Chondrocyte (in vitro differentiated cells): ENCODE measurements around the gene TRPV6. TPM values are rescaled to one million over a fixed set of nuclear protein-coding genes. Genes with fewer than 3 reads are reported as not detected.

ENCODE experiments used
- DNase-seq: peaks from one replicate; pipeline ENCODE4 v3.0.0; 2021; ENCODE audit warnings: mixed read lengths, low spot score
- H3K27ac Mint-ChIP-seq: one replicate; pipeline ENCODE4 v1.8.0; 2021; ENCODE audit warnings: mild to moderate bottlenecking, moderate library complexity, mixed read lengths; ENCODE audit not compliant: unreplicated experiment
- H3K27me3 Mint-ChIP-seq: 2 replicates; pipeline ENCODE4 v1.8.0; 2021; ENCODE audit warnings: low read depth, mixed read lengths
- H3K36me3 Mint-ChIP-seq: 2 replicates; pipeline ENCODE4 v1.8.0; 2021; ENCODE audit warnings: low read depth, mixed read lengths
- H3K4me1 Mint-ChIP-seq: 2 replicates; pipeline ENCODE4 v1.8.0; 2021; ENCODE audit warnings: low read depth, mild to moderate bottlenecking, mixed read lengths
- H3K4me3 Mint-ChIP-seq: one replicate; pipeline ENCODE4 v1.8.0; 2021; ENCODE audit warnings: mild to moderate bottlenecking, moderate library complexity, mixed read lengths; ENCODE audit not compliant: unreplicated experiment
- H3K9me3 Mint-ChIP-seq: 2 replicates; pipeline ENCODE4 v1.8.0; 2021; ENCODE audit warnings: low read depth, mixed read lengths
- total RNA-seq: library from RNA; stranded (reverse); gene quantifications from 3 replicates; pipeline ENCODE4 v1.2.1, GENCODE V29; 2021
- TF ChIP-seq, protein P1 (sequence below): fragments of 200-600 bp; sonication (generic); IDR thresholded peaks from 2 replicates; pipeline ENCODE4 v1.5.0; 2021; ENCODE audit warnings: antibody characterized with exemption, mild to moderate bottlenecking, moderate library complexity

Gene TRPV6
- total RNA-seq, 1 donor from 2014 or later: not detected

DNA sequence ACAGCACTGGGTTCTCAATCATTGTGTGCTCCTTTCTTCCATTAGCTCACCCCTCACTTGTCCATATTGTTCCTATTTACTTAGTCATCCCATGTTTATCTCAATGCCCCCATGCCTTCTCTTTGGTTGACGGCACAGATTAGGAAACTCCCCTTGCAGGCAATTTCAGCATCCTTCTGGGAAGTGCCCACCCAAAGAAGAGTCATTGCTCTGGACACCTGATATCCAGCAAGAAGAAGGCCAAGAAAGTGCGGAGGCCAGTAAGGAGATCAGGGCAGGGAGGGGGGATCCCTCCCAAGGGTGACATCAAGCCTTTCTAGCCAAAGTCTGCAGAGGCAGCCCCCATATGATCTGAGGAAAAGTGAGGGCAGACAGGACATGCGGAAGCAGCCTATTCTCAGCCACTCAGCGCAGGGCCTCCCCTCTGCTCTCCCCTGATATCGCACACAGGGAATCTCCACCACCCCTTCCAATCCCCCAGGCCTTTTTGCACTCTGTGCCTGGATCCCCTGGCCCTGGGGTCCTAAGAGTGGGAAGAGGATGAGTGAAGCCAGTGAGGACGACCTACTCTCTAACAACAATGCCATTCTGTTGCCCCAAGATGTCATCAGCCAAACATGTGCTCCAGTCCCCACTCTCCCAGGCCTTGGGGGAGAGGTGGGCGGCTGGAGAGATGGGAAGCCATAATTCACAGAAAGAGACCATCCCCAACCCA lies 1.8 kb downstream of the TRPV6 start:
- Mint-ChIP-seq H3K27ac (no peak overlapping the region), H3K27me3 (peaks cover 31% of the 10 kb centered on the region), H3K36me3 (no peaks in the 10 kb centered on the region), H3K4me1 (no peaks in the 10 kb centered on the region), H3K9me3 (no peaks in the 10 kb centered on the region), H3K4me3 (no peak overlapping the region)
- DNase-seq: peak; percentile 43
- TF ChIP-seq, protein P1, sequence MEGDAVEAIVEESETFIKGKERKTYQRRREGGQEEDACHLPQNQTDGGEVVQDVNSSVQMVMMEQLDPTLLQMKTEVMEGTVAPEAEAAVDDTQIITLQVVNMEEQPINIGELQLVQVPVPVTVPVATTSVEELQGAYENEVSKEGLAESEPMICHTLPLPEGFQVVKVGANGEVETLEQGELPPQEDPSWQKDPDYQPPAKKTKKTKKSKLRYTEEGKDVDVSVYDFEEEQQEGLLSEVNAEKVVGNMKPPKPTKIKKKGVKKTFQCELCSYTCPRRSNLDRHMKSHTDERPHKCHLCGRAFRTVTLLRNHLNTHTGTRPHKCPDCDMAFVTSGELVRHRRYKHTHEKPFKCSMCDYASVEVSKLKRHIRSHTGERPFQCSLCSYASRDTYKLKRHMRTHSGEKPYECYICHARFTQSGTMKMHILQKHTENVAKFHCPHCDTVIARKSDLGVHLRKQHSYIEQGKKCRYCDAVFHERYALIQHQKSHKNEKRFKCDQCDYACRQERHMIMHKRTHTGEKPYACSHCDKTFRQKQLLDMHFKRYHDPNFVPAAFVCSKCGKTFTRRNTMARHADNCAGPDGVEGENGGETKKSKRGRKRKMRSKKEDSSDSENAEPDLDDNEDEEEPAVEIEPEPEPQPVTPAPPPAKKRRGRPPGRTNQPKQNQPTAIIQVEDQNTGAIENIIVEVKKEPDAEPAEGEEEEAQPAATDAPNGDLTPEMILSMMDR: no peak

DNA sequence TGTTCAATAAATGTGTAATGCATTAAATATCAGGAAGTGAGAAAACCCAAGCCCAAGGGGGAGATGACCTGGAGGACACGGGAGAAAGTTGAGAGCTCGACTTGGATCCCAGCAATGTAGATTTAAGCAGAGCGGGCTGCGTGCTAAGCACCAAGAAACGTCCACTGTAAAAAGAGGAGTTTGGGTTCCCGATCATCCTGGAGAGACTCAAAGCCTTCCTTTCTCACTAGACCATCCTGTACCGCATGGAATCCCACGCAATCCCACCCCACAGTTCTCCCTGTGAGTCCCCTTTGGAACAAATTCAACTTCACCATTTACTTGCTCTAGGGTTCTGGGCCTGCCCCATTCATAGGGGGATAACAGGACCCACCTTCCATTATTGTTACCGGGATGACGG lies 2.4 kb downstream of the TRPV6 start:
- Mint-ChIP-seq H3K4me3 (no peak overlapping the region), H3K27me3 (peaks cover 31% of the 10 kb centered on the region), H3K9me3 (no peaks in the 10 kb centered on the region), H3K4me1 (no peaks in the 10 kb centered on the region), H3K36me3 (no peaks in the 10 kb centered on the region), H3K27ac (no peak overlapping the region)
- TF ChIP-seq, protein P1: no peak
- DNase-seq: no peak

DNA sequence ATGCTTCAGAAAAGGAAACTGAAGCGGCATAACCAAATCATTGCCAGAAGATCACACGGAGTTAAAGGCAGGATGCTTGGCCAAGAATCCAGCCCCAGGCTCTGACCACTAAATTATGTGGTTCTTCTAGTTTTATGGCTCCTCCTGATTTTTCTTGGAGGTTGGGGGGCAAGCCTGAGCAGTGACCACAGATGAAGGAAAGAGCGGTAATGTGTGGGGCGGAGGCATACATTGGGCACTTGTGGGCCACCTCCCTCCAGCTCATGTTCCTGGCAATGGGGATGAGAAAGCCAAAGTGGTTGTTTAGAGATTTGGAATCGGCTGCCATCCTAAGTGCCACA lies 3.2 kb downstream of the TRPV6 start:
- no peaks in the 10 kb centered on the region for H3K36me3 Mint-ChIP-seq
- TF ChIP-seq, protein P1: no peak
- no peaks in the 10 kb centered on the region for H3K9me3 Mint-ChIP-seq
- no peak for DNase-seq
- H3K4me3 Mint-ChIP-seq: no peak overlapping the region
- H3K27ac Mint-ChIP-seq: no peak overlapping the region
- H3K27me3 Mint-ChIP-seq: peaks cover 32% of the 10 kb centered on the region
- no peaks in the 10 kb centered on the region for H3K4me1 Mint-ChIP-seq

DNA sequence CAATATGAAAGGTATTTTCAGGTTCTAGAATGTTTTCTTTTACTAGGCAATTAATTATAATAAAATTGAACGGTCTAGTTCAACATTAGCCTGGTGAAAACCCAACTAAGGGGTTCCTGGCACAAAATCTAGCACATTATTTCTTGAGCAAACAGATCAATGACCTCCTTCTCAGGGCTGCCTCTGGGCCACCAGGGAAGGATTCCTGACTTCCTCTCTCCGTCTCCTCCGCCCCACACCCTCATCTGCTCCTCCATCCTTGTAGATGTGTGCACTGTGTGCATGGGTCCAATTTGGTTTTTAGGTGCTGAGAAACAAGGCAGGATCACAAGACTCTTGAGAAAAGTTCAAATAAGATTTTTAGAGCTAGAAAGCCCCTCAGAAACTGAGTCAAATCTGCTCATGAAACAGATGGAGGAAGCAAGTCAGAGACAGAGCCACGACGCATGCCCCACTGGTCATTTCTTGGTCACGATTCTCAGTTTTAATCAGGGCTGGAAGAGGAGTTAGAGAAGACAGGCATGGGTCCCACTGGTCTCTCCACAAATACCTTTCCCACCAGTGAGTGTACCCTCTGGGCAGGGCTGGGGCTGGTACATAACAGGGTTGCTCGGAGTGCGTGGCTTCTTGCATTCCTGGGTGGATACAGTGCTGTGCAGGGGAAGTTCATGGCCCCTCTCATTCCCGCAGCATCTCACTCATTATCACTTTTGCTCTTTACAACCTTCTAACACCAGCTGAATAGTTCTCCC lies 3.8 kb downstream of the TRPV6 start:
- TF ChIP-seq, protein P1: no peak
- no peaks in the 10 kb centered on the region for H3K9me3 Mint-ChIP-seq

DNA sequence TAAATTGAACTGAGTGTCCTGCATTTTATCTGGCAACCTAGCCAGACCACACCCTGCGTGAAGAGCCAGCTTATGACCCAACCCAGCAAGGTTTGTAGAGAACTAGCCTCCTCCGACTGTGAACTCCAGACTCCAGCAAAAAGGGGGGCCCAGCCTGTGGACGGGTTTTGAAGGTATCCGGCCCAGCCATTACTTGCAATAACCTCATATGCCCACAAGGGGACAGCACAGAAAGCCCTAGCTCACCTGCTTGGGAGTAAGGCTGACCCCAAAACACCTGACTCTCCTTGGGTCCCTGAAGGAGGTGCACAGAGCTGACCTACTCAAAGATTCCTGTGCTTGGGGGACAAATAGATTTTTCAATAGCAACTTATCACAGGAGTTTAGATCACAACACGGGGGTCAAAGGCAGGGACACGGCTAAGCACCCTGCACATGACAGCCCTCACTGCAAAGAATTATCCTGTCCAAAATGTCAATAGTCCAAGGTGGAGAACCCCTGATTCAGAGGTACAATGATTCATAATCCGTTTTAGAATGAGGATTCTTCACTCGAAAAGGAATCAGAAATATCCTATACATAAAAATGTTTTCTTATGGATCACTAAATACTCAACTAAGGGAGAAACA lies 4.6 kb downstream of the TRPV6 start:
- peaks cover 31% of the 10 kb centered on the region for H3K27me3 Mint-ChIP-seq
- TF ChIP-seq, protein P1: peak; percentile 70
- DNase-seq: no peak
- no peaks in the 10 kb centered on the region for H3K9me3 Mint-ChIP-seq
- H3K36me3 Mint-ChIP-seq: no peaks in the 10 kb centered on the region
- no peak overlapping the region for H3K27ac Mint-ChIP-seq
- H3K4me3 Mint-ChIP-seq: no peak overlapping the region
- H3K4me1 Mint-ChIP-seq: no peaks in the 10 kb centered on the region

More for the DNA sequence above, 3.8 kb downstream of the TRPV6 start:
- H3K27me3 Mint-ChIP-seq: peaks cover 31% of the 10 kb centered on the region
- H3K27ac Mint-ChIP-seq: no peak overlapping the region
- H3K36me3 Mint-ChIP-seq: no peaks in the 10 kb centered on the region
- no peak for DNase-seq
- H3K4me3 Mint-ChIP-seq: no peak overlapping the region
- no peaks in the 10 kb centered on the region for H3K4me1 Mint-ChIP-seq
